Keratinocyte (primary cell): ENCODE measurements around the gene CBL. TPM values are rescaled to one million over a fixed set of nuclear protein-coding genes. Genes with fewer than 3 reads are reported as not detected.

Experiments
- DNase-seq: peaks from one replicate; pipeline ENCODE4 v3.0.0-alpha.2; 2011; ENCODE audit warnings: low read depth, missing footprints, low spot score
- FAIRE-seq: peaks from 2 replicates; lab custom pipeline; 2011; peaks lifted over from hg19 to GRCh38; lab: Jason Lieb, UNC
- H2AFZ ChIP-seq: 2 replicates; pipeline ENCODE4 v1.6.0; 2012; ENCODE audit warnings: low read length, control low read depth, inconsistent platforms; ENCODE audit not compliant: control insufficient read depth
- H3K27ac ChIP-seq: 2 replicates; pipeline ENCODE4 v1.5.1; 2011; ENCODE audit warnings: low read length; ENCODE audit not compliant: control insufficient read depth, insufficient read depth
- H3K27me3 ChIP-seq: 3 replicates; pipeline ENCODE4 v1.6.0; 2011; ENCODE audit warnings: low read length; ENCODE audit not compliant: control insufficient read depth, insufficient read depth; ENCODE audit errors: extremely low read depth
- H3K36me3 ChIP-seq, 2 experiments: 2 replicates in 1 of 2; 3 replicates in 1 of 2; pipeline ENCODE4 v1.5.1; 2011; ENCODE audit warnings: low read length in 2 of 2, mild to moderate bottlenecking in 1 of 2; ENCODE audit not compliant: control insufficient read depth in 2 of 2, insufficient read depth in 2 of 2; ENCODE audit errors: extremely low read depth in 1 of 2
- H3K4me1 ChIP-seq: 3 replicates; pipeline ENCODE4 v1.5.1; 2011; ENCODE audit warnings: low read length; ENCODE audit not compliant: control insufficient read depth, insufficient read depth; ENCODE audit errors: extremely low read depth
- H3K4me2 ChIP-seq: 3 replicates; pipeline ENCODE4 v1.6.0; 2011; ENCODE audit warnings: low read depth, low read length; ENCODE audit not compliant: control insufficient read depth, insufficient read depth; ENCODE audit errors: extremely low read depth
- H3K4me3 ChIP-seq, 3 experiments: fragments of 200-600 bp in 1 of 3; sonication (generic) in 1 of 3; 2 replicates in 2 of 3; 3 replicates in 1 of 3; pipeline ENCODE4 v1.5.1; 2011 to 2016; ENCODE audit warnings: low read length in 3 of 3, mild to moderate bottlenecking in 3 of 3, control low read depth in 2 of 3, inconsistent platforms in 1 of 3, low read depth in 1 of 3, mixed read lengths in 1 of 3, mixed run types in 1 of 3, moderate library complexity in 1 of 3; ENCODE audit not compliant: control insufficient read depth in 2 of 3, insufficient read depth in 2 of 3; ENCODE audit errors: extremely low read depth in 1 of 3
- H3K79me2 ChIP-seq: 2 replicates; pipeline ENCODE4 v1.6.0; 2012; ENCODE audit warnings: low read length; ENCODE audit not compliant: control insufficient read depth, insufficient read depth
- H3K9ac ChIP-seq: 3 replicates; pipeline ENCODE4 v1.6.0; 2011; ENCODE audit warnings: low read length; ENCODE audit not compliant: control insufficient read depth, insufficient read depth; ENCODE audit errors: extremely low read depth
- H3K9me1 ChIP-seq: 3 replicates; pipeline ENCODE4 v1.6.0; 2011; ENCODE audit warnings: low read length; ENCODE audit not compliant: control insufficient read depth, insufficient read depth; ENCODE audit errors: extremely low read depth
- H3K9me3 ChIP-seq: 2 replicates; pipeline ENCODE4 v1.5.1; 2012; ENCODE audit warnings: low read depth, low read length; ENCODE audit not compliant: control insufficient read depth
- H4K20me1 ChIP-seq: 3 replicates; pipeline ENCODE4 v1.6.0; 2011; ENCODE audit warnings: low read length; ENCODE audit not compliant: control insufficient read depth, insufficient read depth; ENCODE audit errors: extremely low read depth
- EZH2 ChIP-seq: IDR thresholded peaks from one replicate; pipeline ENCODE4 v1.6.1; 2012; ENCODE audit warnings: inconsistent platforms, mild to moderate bottlenecking, low read length, moderate library complexity
- dilution Hi-C: fragments of 300-500 bp; cut with MboI; formaldehyde crosslinking; loops from one replicate; pipeline ENCODE4 v1.7.0; 2020; ENCODE audit warnings: low sequenced_read_pairs; ENCODE audit not compliant: extremely low pct_ligation_motif_present
- polyA plus RNA-seq, 5 experiments: library from polyadenylated mRNA; depleted of rRNA in 3 of 5; stranded (reverse) in 3 of 5; stranded (forward) in 1 of 5; unstranded in 1 of 5; fragments of >200 nt; gene quantifications; 1 replicate in 1 of 5; 2 replicates in 3 of 5; 3 replicates in 1 of 5; pipeline versions ENCODE4 v1.2.1 to v1.2.3, GENCODE V29; 2011 to 2012; ENCODE audit warnings: missing spikeins in 2 of 5, low read depth in 1 of 5, low replicate concordance in 1 of 5
- TF ChIP-seq, protein P1 (sequence below), 3 experiments: IDR thresholded peaks in 1 of 3; conservative IDR thresholded peaks in 1 of 3; optimal IDR thresholded peaks in 1 of 3; 2 replicates in 2 of 3; 3 replicates in 1 of 3; pipeline versions ENCODE3 to v1.5.1; 2011; ENCODE audit warnings: low read length in 3 of 3, mild to moderate bottlenecking in 3 of 3, moderate library complexity in 2 of 3, control low read depth in 1 of 3, inconsistent platforms in 1 of 3; ENCODE audit not compliant: insufficient read depth in 2 of 3; ENCODE audit errors: extremely low read depth in 1 of 3

CBL gene
- polyA plus RNA-seq, 1 donor (not counting 4 experiments of a cell fraction or from before 2014, with no cell fraction given): 14.1 TPM

- H3K9ac ChIP-seq: no peak overlapping the region
- H2AFZ ChIP-seq: no peak overlapping the region
Observed at GRCh38 chr11:119322360-119322739, 116.2 kb downstream of the CBL start.

DNA sequence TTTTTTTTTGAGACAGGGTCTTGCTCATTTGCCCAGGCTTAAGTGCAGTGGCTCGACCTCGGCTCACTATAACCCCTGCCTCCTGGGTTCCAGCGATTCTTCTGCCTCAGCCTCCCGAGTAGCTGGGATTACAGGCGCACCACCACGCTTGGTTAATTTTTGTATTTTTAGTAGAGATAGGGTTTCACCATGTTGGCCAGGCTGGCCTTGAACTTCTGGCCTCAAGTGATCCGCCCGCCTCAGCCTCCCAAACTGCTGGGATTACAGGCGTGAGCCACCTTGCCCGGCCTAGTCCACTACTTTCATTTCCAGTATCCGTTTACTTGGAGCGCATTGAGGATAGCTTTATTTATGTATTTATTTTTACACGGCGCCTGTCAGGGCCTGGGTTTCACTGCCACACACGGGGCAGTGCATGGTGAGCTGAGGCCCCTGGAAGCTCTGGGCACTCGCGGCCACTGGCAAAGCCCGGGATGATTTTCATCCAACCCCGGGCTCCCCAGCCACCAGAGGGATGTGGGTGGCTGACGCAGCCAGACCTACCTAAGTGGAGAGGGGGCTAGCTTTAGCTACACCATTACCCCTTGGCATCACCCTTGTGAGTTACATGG, 116.9 kb downstream of the CBL start:
- DNase-seq: no peak
- no peak overlapping the region for H3K27ac ChIP-seq

More at GRCh38 chr11:119322360-119322739, 116.2 kb downstream of the CBL start:
- Histone ChIP-seq H3K9me3 (no peaks in the 10 kb centered on the region), H3K36me3 (no peaks in the 10 kb centered on the region), H4K20me1 (no peaks in the 10 kb centered on the region), H3K4me3 (no peak overlapping the region), H3K4me1 (peaks cover 26% of the 10 kb centered on the region), H3K27me3 (no peaks in the 10 kb centered on the region), H3K79me2 (no peaks in the 10 kb centered on the region), H3K4me2 (no peak overlapping the region), H3K9me1 (no peaks in the 10 kb centered on the region), H3K27ac (no peak overlapping the region)
- TF ChIP-seq, protein P1, sequence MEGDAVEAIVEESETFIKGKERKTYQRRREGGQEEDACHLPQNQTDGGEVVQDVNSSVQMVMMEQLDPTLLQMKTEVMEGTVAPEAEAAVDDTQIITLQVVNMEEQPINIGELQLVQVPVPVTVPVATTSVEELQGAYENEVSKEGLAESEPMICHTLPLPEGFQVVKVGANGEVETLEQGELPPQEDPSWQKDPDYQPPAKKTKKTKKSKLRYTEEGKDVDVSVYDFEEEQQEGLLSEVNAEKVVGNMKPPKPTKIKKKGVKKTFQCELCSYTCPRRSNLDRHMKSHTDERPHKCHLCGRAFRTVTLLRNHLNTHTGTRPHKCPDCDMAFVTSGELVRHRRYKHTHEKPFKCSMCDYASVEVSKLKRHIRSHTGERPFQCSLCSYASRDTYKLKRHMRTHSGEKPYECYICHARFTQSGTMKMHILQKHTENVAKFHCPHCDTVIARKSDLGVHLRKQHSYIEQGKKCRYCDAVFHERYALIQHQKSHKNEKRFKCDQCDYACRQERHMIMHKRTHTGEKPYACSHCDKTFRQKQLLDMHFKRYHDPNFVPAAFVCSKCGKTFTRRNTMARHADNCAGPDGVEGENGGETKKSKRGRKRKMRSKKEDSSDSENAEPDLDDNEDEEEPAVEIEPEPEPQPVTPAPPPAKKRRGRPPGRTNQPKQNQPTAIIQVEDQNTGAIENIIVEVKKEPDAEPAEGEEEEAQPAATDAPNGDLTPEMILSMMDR (optimal IDR thresholded peaks at IDR 0.05 in 1 of 3, IDR thresholded peaks at IDR 0.05 in 1 of 3, conservative IDR thresholded peaks at IDR 0.05 in 1 of 3; ENCODE audit: extremely low read depth in 1 of 3, insufficient read depth in 2 of 3, low read length in 3 of 3): no peak
- TF ChIP-seq EZH2: no peak
- dilution Hi-C loops: no loop called here
- FAIRE-seq: no peak
- no peak for DNase-seq

More for the DNA sequence above, 116.9 kb downstream of the CBL start:
- H3K4me3 ChIP-seq: no peak overlapping the region
- no peak overlapping the region for H2AFZ ChIP-seq
- H3K36me3 ChIP-seq: no peaks in the 10 kb centered on the region
- no peak for FAIRE-seq
- no peaks in the 10 kb centered on the region for H3K27me3 ChIP-seq
- no peak overlapping the region for H3K9ac ChIP-seq
- no peaks in the 10 kb centered on the region for H4K20me1 ChIP-seq
- peaks cover 19% of the 10 kb centered on the region for H3K4me1 ChIP-seq
- TF ChIP-seq, protein P1 (optimal IDR thresholded peaks at IDR 0.05 in 1 of 3, IDR thresholded peaks at IDR 0.05 in 1 of 3, conservative IDR thresholded peaks at IDR 0.05 in 1 of 3; ENCODE audit: extremely low read depth in 1 of 3, insufficient read depth in 2 of 3, low read length in 3 of 3): no peak
- no peak for TF ChIP-seq EZH2
- no peaks in the 10 kb centered on the region for H3K9me3 ChIP-seq
- no peak overlapping the region for H3K4me2 ChIP-seq
- no peaks in the 10 kb centered on the region for H3K9me1 ChIP-seq
- dilution Hi-C loops: no loop called here
- no peaks in the 10 kb centered on the region for H3K79me2 ChIP-seq
